Prostate gland (tissue), 2 donors: Measurements from ENCODE around the gene LPCAT1. TPM values are rescaled to one million over a fixed set of nuclear protein-coding genes. Genes with fewer than 3 reads are reported as not detected.

Experiments used
- DNase-seq: peaks from one replicate; pipeline ENCODE4 v3.0.0-alpha.2; 2019; ENCODE audit warnings: low spot score
- H3K27ac ChIP-seq, 2 donors: fragments of 200-600 bp; sonication (generic); 2 replicates each; pipeline ENCODE4 v1.5.1; 2017 to 2019
- H3K27me3 ChIP-seq: fragments of 200-600 bp; sonication (generic); replicated peaks from 2 replicates; pipeline ENCODE4 v1.5.1; 2019; ENCODE audit not compliant: insufficient read depth
- H3K36me3 ChIP-seq, 2 donors: fragments of 200-600 bp; sonication (generic); 1 replicate in 1 of 2; 2 replicates in 1 of 2; pipeline versions ENCODE4 v1.5.1 to v1.8.1; 2017 to 2019
- H3K4me1 ChIP-seq: fragments of 200-600 bp; sonication (generic); replicated peaks from 2 replicates; pipeline ENCODE4 v1.5.1; 2019
- H3K4me3 ChIP-seq, 2 donors: fragments of 200-600 bp; sonication (generic); 2 replicates each; pipeline ENCODE4 v1.5.1; 2017 to 2019
- H3K9me3 ChIP-seq: fragments of 200-600 bp; sonication (generic); 2 replicates; pipeline ENCODE4 v1.5.1; 2017
- CTCF ChIP-seq, 4 experiments: fragments of 200-600 bp in 2 of 4; fragments of 450-650 bp in 2 of 4; sonication (generic) in 2 of 4; IDR thresholded peaks; 1 replicate in 3 of 4; 2 replicates in 1 of 4; pipeline ENCODE4 v1.5.1; 2016 to 2019; ENCODE audit warnings: antibody characterized with exemption in 4 of 4, mild to moderate bottlenecking in 2 of 4, moderate library complexity in 2 of 4
- POLR2A ChIP-seq: fragments of 450-650 bp; IDR thresholded peaks from one replicate; pipeline ENCODE4 v1.6.1; 2016; ENCODE audit warnings: antibody characterized with exemption, mild to moderate bottlenecking
- POLR2AphosphoS5 ChIP-seq: sonication (generic); formaldehyde crosslinking; IDR thresholded peaks from one replicate; pipeline ENCODE4 v1.6.1; 2017; ENCODE audit warnings: antibody characterized with exemption
- WGBS: methylation state at CpG from one replicate; pipeline ENCODE4 v1.1.5; 2018; 5-methylcytosine and 5-hydroxymethylcytosine counted together
- intact Hi-C: fragments of 100-400 bp; cut with DNase I; formaldehyde crosslinking; loops from one replicate; pipeline ENCODE4 v1.14.2; 2022
- total RNA-seq, 2 donors: library from RNA; depleted of rRNA; stranded (reverse); fragments of >200 nt; gene quantifications; one replicate each; pipeline ENCODE4 v1.1.0, GENCODE V29; 2016

LPCAT1 gene
- total RNA-seq, 2 donors from 2014 or later = 22.6 to 23.9 TPM

DNA sequence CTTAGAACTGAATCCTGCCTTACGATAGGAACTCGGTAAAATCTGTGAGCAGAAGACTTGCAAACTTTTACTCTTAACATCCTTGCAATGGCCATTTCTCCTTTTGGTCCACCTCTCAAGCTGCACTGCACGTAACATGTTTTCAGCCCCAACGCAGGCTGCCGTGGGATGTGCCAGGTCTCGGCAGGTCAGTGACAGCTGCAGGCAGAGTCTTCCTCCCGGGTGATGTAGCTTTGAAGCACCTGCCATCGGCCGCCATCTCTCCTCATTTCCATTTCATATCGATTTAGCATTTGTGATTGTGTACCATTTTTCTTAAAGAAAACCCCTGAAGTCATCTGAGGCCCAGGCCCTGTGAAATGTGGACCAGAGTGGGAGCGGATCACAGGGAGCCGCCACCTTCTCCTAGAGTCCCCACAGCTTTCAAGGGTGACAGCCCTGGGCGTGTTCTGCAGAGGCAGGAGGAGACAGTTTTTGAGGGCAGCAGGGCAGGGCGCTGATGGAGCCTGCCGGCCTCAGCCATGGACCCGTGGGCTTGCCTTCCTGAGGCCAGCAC is 25.8 kb upstream of the LPCAT1 start:
- DNase-seq = no peak

GRCh38 chr5:1548702-1549474 is 25.1 kb upstream of the LPCAT1 start:
- Histone ChIP-seq H3K27me3 (peaks cover 3% of the 10 kb centered on the region), H3K27ac (no peak overlapping the region), H3K4me1 (no peaks in the 10 kb centered on the region), H3K4me3 (no peak overlapping the region), H3K36me3 (no peaks in the 10 kb centered on the region), H3K9me3 (no peaks in the 10 kb centered on the region)
- DNase-seq = no peak
- TF ChIP-seq CTCF (IDR thresholded peaks at IDR 0.05) (no peak), POLR2AphosphoS5 (no peak), POLR2A (no peak)
- 49% methylated on average over 33 of the region's 33 CpGs for WGBS
- intact Hi-C loops = no loop called here

More for the DNA sequence above, 25.8 kb upstream of the LPCAT1 start:
- Histone ChIP-seq H3K4me1 (no peaks in the 10 kb centered on the region), H3K36me3 (no peaks in the 10 kb centered on the region), H3K4me3 (no peak overlapping the region), H3K27me3 (peaks cover 3% of the 10 kb centered on the region), H3K9me3 (no peaks in the 10 kb centered on the region), H3K27ac (no peak overlapping the region)
- TF ChIP-seq CTCF (IDR thresholded peaks at IDR 0.05) (no peak), POLR2AphosphoS5 (no peak), POLR2A (no peak)
- 73% methylated on average over 16 of the region's 16 CpGs for WGBS
- intact Hi-C loops = no loop called here

- Histone ChIP-seq H3K27me3 (peaks cover 3% of the 10 kb centered on the region), H3K9me3 (no peaks in the 10 kb centered on the region), H3K36me3 (no peaks in the 10 kb centered on the region), H3K27ac (no peak overlapping the region), H3K4me3 (no peak overlapping the region), H3K4me1 (no peaks in the 10 kb centered on the region)
- WGBS = 91% methylated on average over 6 of the region's 6 CpGs
- intact Hi-C loops = no loop called here
- DNase-seq = no peak
- TF ChIP-seq CTCF (IDR thresholded peaks at IDR 0.05) = no peak
- no peak for TF ChIP-seq POLR2A
- TF ChIP-seq POLR2AphosphoS5 = no peak
Observed at GRCh38 chr5:1547655-1548054, 23.9 kb upstream of the LPCAT1 start.

DNA sequence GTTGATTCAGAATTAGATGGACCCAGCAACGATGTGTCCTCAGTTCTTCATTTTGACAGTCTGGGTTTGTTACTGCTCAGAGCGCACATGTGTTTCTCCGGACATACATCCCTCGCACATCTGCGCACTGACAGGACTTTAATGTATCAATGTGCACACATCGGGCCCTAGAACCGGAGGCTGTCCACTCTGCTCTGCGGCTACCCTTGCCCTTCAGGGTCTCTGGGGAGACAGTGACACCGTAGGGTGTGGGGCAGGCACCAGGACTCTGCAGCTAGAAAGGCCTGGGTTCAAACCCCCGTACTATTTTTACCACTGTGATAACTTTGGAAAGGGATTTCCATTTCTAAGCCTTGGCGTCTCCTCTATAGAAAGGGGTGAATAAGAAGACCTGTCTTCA is 23.5 kb upstream of the LPCAT1 start:
- no peak overlapping the region for H3K27ac ChIP-seq
- H3K36me3 ChIP-seq = no peaks in the 10 kb centered on the region
- DNase-seq = no peak
- H3K4me3 ChIP-seq = no peak overlapping the region
- intact Hi-C loops = no loop called here
- no peak for TF ChIP-seq CTCF (IDR thresholded peaks at IDR 0.05)
- no peak for TF ChIP-seq POLR2AphosphoS5
- TF ChIP-seq POLR2A = no peak
- peaks cover 3% of the 10 kb centered on the region for H3K27me3 ChIP-seq
- 95% methylated on average over 11 of the region's 11 CpGs for WGBS
- no peaks in the 10 kb centered on the region for H3K9me3 ChIP-seq
- H3K4me1 ChIP-seq = no peaks in the 10 kb centered on the region

GRCh38 chr5:1546556-1546955 is 22.8 kb upstream of the LPCAT1 start:
- H3K4me3 ChIP-seq = no peak overlapping the region
- intact Hi-C loops = no loop called here
- peaks cover 3% of the 10 kb centered on the region for H3K27me3 ChIP-seq
- no peaks in the 10 kb centered on the region for H3K4me1 ChIP-seq
- TF ChIP-seq CTCF (IDR thresholded peaks at IDR 0.05) (no peak), POLR2A (no peak), POLR2AphosphoS5 (no peak)
- H3K9me3 ChIP-seq = no peaks in the 10 kb centered on the region
- H3K36me3 ChIP-seq = no peaks in the 10 kb centered on the region
- WGBS = 87% methylated on average over 18 of the region's 18 CpGs
- DNase-seq = no peak
- H3K27ac ChIP-seq = no peak overlapping the region
